Activated CD4-positive, alpha-beta T cell treated with anti-CD3 and anti-CD28 coated beads, Interleukin-2, Interleukin-6, amounts not matched to agents 100 ng/mL and 50 ng/mL, durations not matched to agents 16 hours and 8 hours (primary cell): ENCODE data around the gene MYO1C.
"Not testable (repeated sequence)": the region's sequence is repeated elsewhere in the genome, so short reads cannot be mapped to it uniquely, and the experiment has no call there.

Experiments
- DNase-seq: peaks from one replicate; pipeline ENCODE4 v3.0.0-alpha.2; 2020

MYO1C gene

GRCh38 chr17:1418476-1418875 is 74.0 kb downstream of the MYO1C start:
- DNase-seq = not testable (repeated sequence)

GRCh38 chr17:1416414-1416813 is 76.1 kb downstream of the MYO1C start:
- DNase-seq = no peak

- no peak for DNase-seq
Observed at GRCh38 chr17:1414634-1415033, 77.9 kb downstream of the MYO1C start.
